Stimulated activated CD8-positive, alpha-beta memory T cell treated with anti-CD3 and anti-CD28 coated beads, Interleukin-7, amount 100 ng/mL, for 48 hours (primary cell): ENCODE data around the gene LDB3.

Source experiments
- DNase-seq, 2 donors: peaks; one replicate each; pipeline ENCODE4 v3.0.0-alpha.2; 2020; ENCODE audit warnings: low read depth in 1 of 2; ENCODE audit errors: extremely low read depth in 1 of 2

The LDB3 gene

GRCh38 chr10:86664341-86665217 is 3.7 kb upstream of the LDB3 start:
- no peak for DNase-seq

GRCh38 chr10:86665218-86665607 is 3.1 kb upstream of the LDB3 start:
- no peak for DNase-seq

- no peak for DNase-seq
These were observed 2.4 kb upstream of the LDB3 start for GRCh38 chr10:86665868-86666267.

GRCh38 chr10:86666538-86666937 is 1.8 kb upstream of the LDB3 start:
- DNase-seq, result no peak

GRCh38 chr10:86667421-86668181 is 710 bp upstream of the LDB3 start:
- DNase-seq, result no peak

- DNase-seq, result no peak
These were observed 2.0 kb downstream of the LDB3 start for GRCh38 chr10:86670290-86670811.

GRCh38 chr10:86670876-86671275 is 2.6 kb downstream of the LDB3 start:
- no peak for DNase-seq

- DNase-seq, result no peak
These were observed 3.1 kb downstream of the LDB3 start for GRCh38 chr10:86671419-86671818.

- no peak for DNase-seq
These were observed 3.8 kb downstream of the LDB3 start for GRCh38 chr10:86671985-86672710.

- DNase-seq, result no peak
These were observed 5.0 kb downstream of the LDB3 start for GRCh38 chr10:86673216-86673826.

- DNase-seq, result no peak
These were observed 5.7 kb downstream of the LDB3 start for GRCh38 chr10:86673827-86674581.

- DNase-seq, result no peak
These were observed 6.6 kb downstream of the LDB3 start for GRCh38 chr10:86674912-86675311.

GRCh38 chr10:86677374-86677773 is 9.1 kb downstream of the LDB3 start:
- no peak for DNase-seq

GRCh38 chr10:86678999-86679792 is 10.9 kb downstream of the LDB3 start:
- no peak for DNase-seq

GRCh38 chr10:86681047-86681446 is 12.7 kb downstream of the LDB3 start:
- DNase-seq, result no peak

GRCh38 chr10:86681722-86682386 is 13.5 kb downstream of the LDB3 start:
- no peak for DNase-seq

- no peak for DNase-seq
These were observed 14.4 kb downstream of the LDB3 start for GRCh38 chr10:86682675-86683074.

GRCh38 chr10:86684331-86685097 is 16.2 kb downstream of the LDB3 start:
- no peak for DNase-seq
